Colonic mucosa (tissue), 4 donors: ENCODE measurements around the gene MAT1A. TPM values are rescaled to one million over a fixed set of nuclear protein-coding genes. Genes with fewer than 3 reads are reported as not detected.

Experiments used
- DNase-seq: peaks from one replicate; pipeline ENCODE4 v3.0.0-alpha.2; 2020
- H3K27ac ChIP-seq: fragments of 200-600 bp; one replicate; pipeline ENCODE4 v1.8.0; 2021
- H3K27me3 ChIP-seq: fragments of 200-600 bp; one replicate; pipeline ENCODE4 v1.8.0; 2021
- H3K36me3 ChIP-seq: fragments of 200-600 bp; one replicate; pipeline ENCODE4 v1.8.0; 2021
- H3K4me1 ChIP-seq: fragments of 200-600 bp; one replicate; pipeline ENCODE4 v1.8.0; 2021; ENCODE audit warnings: mild to moderate bottlenecking
- H3K4me3 ChIP-seq: fragments of 200-600 bp; one replicate; pipeline ENCODE4 v1.8.0; 2021
- H3K9ac ChIP-seq, 2 donors: one replicate each; pipeline ENCODE4 v1.7.0; 2013; ENCODE audit warnings: control low read depth in 2 of 2, low read depth in 2 of 2, low read length in 2 of 2
- H3K9me3 ChIP-seq: fragments of 200-600 bp; one replicate; pipeline ENCODE4 v1.8.0; 2021
- intact Hi-C: fragments of 100-400 bp; cut with DNase I; formaldehyde crosslinking; loops from one replicate; pipeline ENCODE4 v1.14.1; 2022
- total RNA-seq, 2 donors: library from RNA; stranded (reverse); fragmentation: NEBNext Ultra II Directional in 1 of 2; extraction: Animal tissue kit (Norgen Biotek cat#: 25700) in 1 of 2; gene quantifications; one replicate each; pipeline ENCODE4 v1.2.1, GENCODE V29; 2021
- TF ChIP-seq, protein P1 (sequence below): fragments of 200-600 bp; IDR thresholded peaks from one replicate; pipeline ENCODE4 v1.8.0; 2022; ENCODE audit warnings: antibody characterized with exemption, mild to moderate bottlenecking
- donor health status: healthy.
- donor health status: DM: no; HTN: no; CAD: no.
- donor health status: DM: no; HTN: no; CAD: no.

The MAT1A gene
- total RNA-seq, 2 donors from 2014 or later, result 1.4 to 1.8 TPM

DNA sequence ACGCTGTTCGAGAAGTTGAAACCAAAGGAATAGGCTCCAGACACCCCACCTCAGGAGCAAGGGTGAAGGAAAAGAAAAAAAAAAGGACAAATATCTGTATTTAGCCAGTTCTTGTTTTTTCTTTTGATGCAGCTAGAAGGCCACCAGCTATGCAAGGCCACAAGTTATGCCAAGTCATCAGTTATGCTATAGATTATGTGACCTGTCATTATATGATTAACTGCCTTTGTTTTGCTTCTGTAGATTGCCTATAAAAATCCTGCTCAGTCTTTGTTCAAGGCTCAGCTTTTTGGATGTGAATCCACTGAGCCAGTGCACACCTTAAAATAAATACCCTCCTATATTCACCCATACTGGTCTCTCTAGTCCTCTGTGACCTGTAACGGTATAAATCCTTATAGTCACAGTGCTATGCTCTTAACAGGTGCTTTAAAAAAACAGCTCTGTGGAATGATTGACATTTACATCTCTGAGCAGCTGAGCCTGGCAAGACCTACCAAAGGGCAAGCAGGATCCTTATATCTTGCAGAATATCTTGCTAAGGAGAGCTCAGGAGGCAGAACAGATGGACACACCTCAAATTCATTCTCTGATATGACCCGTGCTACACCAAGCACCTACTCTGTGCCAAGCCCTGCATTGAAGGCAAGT lies 20.4 kb downstream of the MAT1A start:
- intact Hi-C loops, result no loop called here
- Histone ChIP-seq H3K36me3 (no peaks in the 10 kb centered on the region), H3K9ac (no peak overlapping the region), H3K4me3 (no peak overlapping the region), H3K27me3 (no peaks in the 10 kb centered on the region), H3K9me3 (no peaks in the 10 kb centered on the region), H3K4me1 (no peaks in the 10 kb centered on the region), H3K27ac (no peak overlapping the region)
- no peak for DNase-seq
- TF ChIP-seq, protein P1, sequence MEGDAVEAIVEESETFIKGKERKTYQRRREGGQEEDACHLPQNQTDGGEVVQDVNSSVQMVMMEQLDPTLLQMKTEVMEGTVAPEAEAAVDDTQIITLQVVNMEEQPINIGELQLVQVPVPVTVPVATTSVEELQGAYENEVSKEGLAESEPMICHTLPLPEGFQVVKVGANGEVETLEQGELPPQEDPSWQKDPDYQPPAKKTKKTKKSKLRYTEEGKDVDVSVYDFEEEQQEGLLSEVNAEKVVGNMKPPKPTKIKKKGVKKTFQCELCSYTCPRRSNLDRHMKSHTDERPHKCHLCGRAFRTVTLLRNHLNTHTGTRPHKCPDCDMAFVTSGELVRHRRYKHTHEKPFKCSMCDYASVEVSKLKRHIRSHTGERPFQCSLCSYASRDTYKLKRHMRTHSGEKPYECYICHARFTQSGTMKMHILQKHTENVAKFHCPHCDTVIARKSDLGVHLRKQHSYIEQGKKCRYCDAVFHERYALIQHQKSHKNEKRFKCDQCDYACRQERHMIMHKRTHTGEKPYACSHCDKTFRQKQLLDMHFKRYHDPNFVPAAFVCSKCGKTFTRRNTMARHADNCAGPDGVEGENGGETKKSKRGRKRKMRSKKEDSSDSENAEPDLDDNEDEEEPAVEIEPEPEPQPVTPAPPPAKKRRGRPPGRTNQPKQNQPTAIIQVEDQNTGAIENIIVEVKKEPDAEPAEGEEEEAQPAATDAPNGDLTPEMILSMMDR, result no peak

DNA sequence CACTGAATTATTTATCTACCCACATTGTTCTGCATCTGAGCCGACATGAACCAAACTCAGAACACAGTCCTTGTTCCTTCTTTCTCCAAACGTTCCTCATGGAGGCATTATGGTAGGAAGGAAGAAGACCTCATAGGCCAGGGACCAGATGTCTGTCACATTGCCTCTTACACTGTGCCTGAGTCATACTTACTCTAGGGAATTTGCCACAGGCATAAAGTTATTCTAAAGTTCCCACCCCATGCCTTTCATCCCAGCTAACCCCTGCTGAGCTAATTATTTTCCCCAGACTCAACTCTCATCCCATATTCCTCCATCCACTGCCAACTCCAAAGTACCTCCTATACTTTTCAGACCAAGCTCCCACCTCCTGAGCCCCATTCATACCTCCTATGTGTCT lies 21.2 kb downstream of the MAT1A start:
- H3K4me1 ChIP-seq, result no peaks in the 10 kb centered on the region
- no peak overlapping the region for H3K9ac ChIP-seq
- H3K4me3 ChIP-seq, result no peak overlapping the region
- TF ChIP-seq, protein P1, result no peak
- H3K9me3 ChIP-seq, result no peaks in the 10 kb centered on the region
- intact Hi-C loops, result no loop called here
- H3K36me3 ChIP-seq, result no peaks in the 10 kb centered on the region
- H3K27me3 ChIP-seq, result no peaks in the 10 kb centered on the region
- no peak for DNase-seq
- H3K27ac ChIP-seq, result no peak overlapping the region

DNA sequence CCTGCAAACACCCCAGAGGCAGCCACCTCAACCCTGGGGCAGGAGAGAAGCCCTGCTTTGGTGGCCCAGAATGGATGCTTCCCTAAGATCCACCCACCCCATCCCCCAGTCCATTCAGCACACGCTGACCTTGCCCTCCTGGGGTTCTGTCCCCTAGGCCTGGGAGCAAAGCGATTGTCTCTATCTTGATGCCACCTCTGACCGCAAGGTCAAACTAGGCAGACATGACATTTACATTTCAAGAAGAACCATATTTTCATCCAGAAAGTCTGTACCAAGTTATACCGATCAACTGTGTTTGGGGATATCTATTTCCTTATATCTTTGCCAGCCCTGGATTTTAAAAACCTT lies 23.0 kb downstream of the MAT1A start:
- no peak for DNase-seq
- Histone ChIP-seq H3K27ac (no peak overlapping the region), H3K9me3 (no peaks in the 10 kb centered on the region), H3K9ac (no peak overlapping the region), H3K4me1 (no peaks in the 10 kb centered on the region), H3K27me3 (no peaks in the 10 kb centered on the region), H3K4me3 (no peak overlapping the region), H3K36me3 (no peaks in the 10 kb centered on the region)
- intact Hi-C loops, result no loop called here
- TF ChIP-seq, protein P1, result no peak

GRCh38 chr10:80265740-80266512 lies 23.5 kb downstream of the MAT1A start:
- no peaks in the 10 kb centered on the region for H3K9me3 ChIP-seq
- TF ChIP-seq, protein P1, result no peak
- H3K36me3 ChIP-seq, result no peaks in the 10 kb centered on the region
- no peak overlapping the region for H3K9ac ChIP-seq
- H3K4me1 ChIP-seq, result no peaks in the 10 kb centered on the region
- H3K27ac ChIP-seq, result no peak overlapping the region
- intact Hi-C loops, result no loop called here
- H3K27me3 ChIP-seq, result no peaks in the 10 kb centered on the region
- no peak overlapping the region for H3K4me3 ChIP-seq
- no peak for DNase-seq

GRCh38 chr10:80264081-80265056 lies 25.1 kb downstream of the MAT1A start:
- TF ChIP-seq, protein P1, result no peak
- no peaks in the 10 kb centered on the region for H3K27me3 ChIP-seq
- no peak overlapping the region for H3K27ac ChIP-seq
- H3K9me3 ChIP-seq, result no peaks in the 10 kb centered on the region
- DNase-seq, result no peak
- H3K9ac ChIP-seq, result no peak overlapping the region
- intact Hi-C loops, result no loop called here
- H3K36me3 ChIP-seq, result no peaks in the 10 kb centered on the region
- no peak overlapping the region for H3K4me3 ChIP-seq
- no peaks in the 10 kb centered on the region for H3K4me1 ChIP-seq
